ENCODE results near the gene LRRC42.

GRCh38 chr1:53966794-53967193 is 20.6 kb downstream of the LRRC42 start:
- TF ChIP-seq CTCF (IDR thresholded peaks at IDR 0.05) (no peak), POLR2A (IDR thresholded peaks at IDR 0.05) (no peak)
